Epithelial cell of proximal tubule (primary cell): ENCODE measurements around the gene ITGB3. TPM values are rescaled to one million over a fixed set of nuclear protein-coding genes. Genes with fewer than 3 reads are reported as not detected.

Experiments
- DNase-seq: peaks from one replicate; pipeline ENCODE4 v3.0.0-alpha.2; 2011; ENCODE audit warnings: low read depth
- H3K4me3 ChIP-seq: 2 replicates; pipeline ENCODE4 v1.5.1; 2011; ENCODE audit warnings: low read depth, mild to moderate bottlenecking, low read length
- CTCF ChIP-seq: conservative IDR thresholded peaks from 2 replicates; pipeline ENCODE4 v1.5.1; 2012; ENCODE audit warnings: low read depth, mild to moderate bottlenecking, low read length
- total RNA-seq: library from RNA; depleted of rRNA; stranded (reverse); fragments of >200 nt; gene quantifications from 2 replicates; pipeline ENCODE4 v1.2.3, GENCODE V29; 2015

ITGB3 gene
- total RNA-seq, 1 donor from 2014 or later = 181 TPM

- no peak for TF ChIP-seq CTCF
- no peak for DNase-seq
- no peak overlapping the region for H3K4me3 ChIP-seq
These were observed 9.7 kb upstream of the ITGB3 start for GRCh38 chr17:47243737-47244598.

- DNase-seq = no peak
- no peak overlapping the region for H3K4me3 ChIP-seq
- TF ChIP-seq CTCF = no peak
These were observed 8.9 kb upstream of the ITGB3 start for GRCh38 chr17:47244697-47245096.

- no peak overlapping the region for H3K4me3 ChIP-seq
- DNase-seq = no peak
- no peak for TF ChIP-seq CTCF
These were observed 7.5 kb upstream of the ITGB3 start for GRCh38 chr17:47246120-47246519.

- H3K4me3 ChIP-seq = no peak overlapping the region
- no peak for TF ChIP-seq CTCF
- no peak for DNase-seq
These were observed 2.8 kb upstream of the ITGB3 start for GRCh38 chr17:47250855-47251254.

GRCh38 chr17:47251421-47251940, 2.1 kb upstream of the ITGB3 start:
- no peak for DNase-seq
- H3K4me3 ChIP-seq = no peak overlapping the region
- no peak for TF ChIP-seq CTCF

- no peak for TF ChIP-seq CTCF
- DNase-seq = no peak
- no peak overlapping the region for H3K4me3 ChIP-seq
These were observed 1.4 kb upstream of the ITGB3 start for GRCh38 chr17:47252209-47252608.
